HG03060 (cell line): ENCODE data around the gene TMPRSS6.

Source experiments
- ATAC-seq: cut with Tn5 transposase; IDR thresholded peaks from one replicate; pipeline ENCODE4 v1.9.1; 2021; ENCODE audit warnings: low read depth, moderate number of reproducible peaks; ENCODE audit not compliant: unreplicated experiment

TMPRSS6 gene

DNA sequence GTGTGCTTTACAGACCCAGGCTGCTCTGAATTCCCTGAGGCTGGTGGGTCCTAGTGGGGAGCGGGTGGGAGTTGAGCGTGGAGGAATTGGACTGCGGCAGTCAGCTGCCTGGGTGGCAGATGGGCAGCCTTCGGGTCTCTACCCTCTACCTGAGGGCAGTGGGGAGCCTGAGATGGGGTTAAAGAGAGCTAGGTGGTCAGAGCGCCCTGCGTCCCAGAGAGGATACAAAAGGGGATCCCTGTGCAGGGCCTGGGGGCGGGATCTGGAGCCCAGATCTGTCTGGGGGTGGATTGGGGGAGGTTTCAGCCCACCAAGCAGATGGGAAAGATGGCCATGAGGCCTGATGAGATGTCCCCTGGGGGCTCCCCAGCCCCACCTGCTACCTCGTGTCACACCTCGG, 39.8 kb downstream of the TMPRSS6 start:
- ATAC-seq = no peak

DNA sequence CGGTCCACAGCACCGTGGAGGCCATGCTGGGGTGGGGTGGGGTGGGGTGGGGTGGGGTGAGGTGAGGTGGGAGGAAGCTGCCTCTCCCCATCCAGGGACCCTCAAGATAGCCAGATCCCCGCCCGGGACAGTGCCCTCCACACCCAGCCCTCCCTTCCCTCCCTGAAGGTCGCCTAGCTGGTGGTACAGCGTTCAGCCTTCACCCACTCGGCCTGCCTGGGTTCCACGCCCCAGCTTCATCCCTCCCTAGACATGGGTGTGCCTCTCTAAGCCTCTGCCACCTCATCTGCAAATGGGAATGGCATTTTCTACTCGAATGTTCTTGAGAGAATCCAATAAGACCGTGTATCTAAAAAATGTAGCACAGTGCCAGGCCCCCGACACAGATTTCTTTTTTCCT, 40.2 kb downstream of the TMPRSS6 start:
- no peak for ATAC-seq

DNA sequence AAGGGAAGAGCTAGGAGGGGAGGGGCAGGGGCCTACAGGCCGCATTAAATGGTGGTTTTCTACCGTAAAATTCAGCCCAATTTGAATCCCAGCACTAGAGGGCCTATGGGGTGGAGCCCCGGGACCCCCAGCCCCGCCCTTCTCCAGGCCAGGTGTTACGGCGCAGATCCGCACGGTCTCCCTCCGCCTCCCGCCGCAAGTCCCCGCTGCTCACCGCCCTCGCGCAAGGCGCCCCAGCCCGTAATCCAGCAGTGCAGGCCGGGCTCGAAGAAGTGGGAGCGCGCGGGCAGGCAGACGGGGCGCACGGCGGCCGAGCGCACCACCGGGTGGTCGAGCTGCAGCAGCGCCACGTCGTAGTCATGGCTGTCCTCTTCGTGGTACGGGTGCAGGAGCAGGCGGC, 40.7 kb downstream of the TMPRSS6 start:
- ATAC-seq = no peak

DNA sequence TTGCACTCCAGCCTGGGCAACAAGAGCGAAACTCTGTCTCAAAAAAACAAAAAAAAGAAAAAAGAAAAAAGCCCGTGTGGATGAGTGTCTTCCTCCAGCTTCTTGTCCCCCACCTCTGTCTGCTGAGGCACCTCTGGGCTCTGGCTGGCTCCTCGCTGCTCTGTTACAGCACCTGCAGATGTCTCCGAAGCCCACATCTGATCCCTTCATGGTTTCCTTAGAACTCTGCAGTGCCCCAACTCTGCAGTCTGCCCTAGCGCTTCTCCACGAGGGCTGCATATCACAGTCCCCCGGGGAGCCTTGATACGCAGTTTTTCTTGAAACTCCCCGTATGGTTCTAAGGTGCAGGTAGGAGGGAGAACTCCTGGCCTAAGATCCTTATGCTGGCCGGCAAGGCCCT, 42.1 kb downstream of the TMPRSS6 start:
- ATAC-seq = no peak

DNA sequence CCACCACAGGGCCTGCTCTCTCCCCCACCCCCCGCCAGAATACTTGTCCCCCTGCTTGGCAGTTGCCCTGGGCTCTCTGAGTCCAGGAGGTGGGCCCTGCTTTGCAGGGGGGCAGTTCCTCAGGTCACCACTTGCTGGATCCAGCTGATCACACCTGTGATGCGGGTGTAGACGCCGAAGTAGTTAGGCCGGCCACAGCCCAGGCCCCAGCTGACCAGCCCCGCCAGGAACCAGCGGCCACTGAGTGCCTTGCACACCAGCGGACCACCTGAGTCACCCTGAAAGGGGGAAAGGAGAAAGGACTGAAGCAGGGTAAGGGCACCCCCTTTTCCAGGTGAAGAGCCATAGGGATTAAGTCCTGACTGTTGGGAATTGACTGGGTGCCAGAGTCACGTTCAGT, 43.6 kb downstream of the TMPRSS6 start:
- ATAC-seq = no peak

DNA sequence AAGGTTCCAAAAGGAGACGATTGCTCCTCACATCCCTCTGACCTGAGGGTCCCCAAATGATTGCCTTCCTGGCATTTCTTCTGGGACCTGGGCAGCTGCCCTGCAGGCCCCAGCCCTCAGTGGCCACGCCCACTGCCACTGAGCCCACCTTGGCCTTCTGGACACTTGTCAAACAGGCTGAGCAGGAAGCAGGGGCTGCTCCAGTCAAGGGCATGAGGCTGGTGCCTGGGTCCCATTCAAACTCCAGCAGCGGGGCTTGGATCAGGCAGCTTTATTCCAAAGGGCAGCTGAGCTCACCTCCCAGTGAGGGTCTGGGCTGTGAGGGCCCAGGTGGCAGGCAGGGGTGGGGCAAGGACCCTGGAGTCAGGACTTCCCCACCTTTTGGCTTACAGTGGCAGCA, 44.3 kb downstream of the TMPRSS6 start:
- ATAC-seq = no peak

DNA sequence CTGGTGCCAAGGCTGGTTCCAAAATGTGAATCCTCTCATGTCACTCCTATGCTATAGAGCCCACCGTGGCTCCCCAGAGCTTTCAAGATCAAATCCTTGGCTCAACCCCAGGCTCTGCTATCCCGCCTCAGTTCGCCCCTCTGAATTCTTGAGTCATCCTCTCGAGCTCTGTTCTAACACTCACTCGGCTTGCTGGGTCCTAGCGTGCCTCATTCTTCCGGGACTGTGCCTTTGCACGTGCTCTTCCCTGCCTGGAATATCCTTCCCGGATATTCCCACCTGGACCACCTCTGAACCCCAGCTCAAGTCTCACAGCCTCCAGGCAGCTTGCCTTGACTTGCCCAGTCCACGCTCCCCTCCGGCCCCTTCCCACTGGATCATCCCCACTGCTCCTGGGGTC, 45.0 kb downstream of the TMPRSS6 start:
- ATAC-seq = no peak

DNA sequence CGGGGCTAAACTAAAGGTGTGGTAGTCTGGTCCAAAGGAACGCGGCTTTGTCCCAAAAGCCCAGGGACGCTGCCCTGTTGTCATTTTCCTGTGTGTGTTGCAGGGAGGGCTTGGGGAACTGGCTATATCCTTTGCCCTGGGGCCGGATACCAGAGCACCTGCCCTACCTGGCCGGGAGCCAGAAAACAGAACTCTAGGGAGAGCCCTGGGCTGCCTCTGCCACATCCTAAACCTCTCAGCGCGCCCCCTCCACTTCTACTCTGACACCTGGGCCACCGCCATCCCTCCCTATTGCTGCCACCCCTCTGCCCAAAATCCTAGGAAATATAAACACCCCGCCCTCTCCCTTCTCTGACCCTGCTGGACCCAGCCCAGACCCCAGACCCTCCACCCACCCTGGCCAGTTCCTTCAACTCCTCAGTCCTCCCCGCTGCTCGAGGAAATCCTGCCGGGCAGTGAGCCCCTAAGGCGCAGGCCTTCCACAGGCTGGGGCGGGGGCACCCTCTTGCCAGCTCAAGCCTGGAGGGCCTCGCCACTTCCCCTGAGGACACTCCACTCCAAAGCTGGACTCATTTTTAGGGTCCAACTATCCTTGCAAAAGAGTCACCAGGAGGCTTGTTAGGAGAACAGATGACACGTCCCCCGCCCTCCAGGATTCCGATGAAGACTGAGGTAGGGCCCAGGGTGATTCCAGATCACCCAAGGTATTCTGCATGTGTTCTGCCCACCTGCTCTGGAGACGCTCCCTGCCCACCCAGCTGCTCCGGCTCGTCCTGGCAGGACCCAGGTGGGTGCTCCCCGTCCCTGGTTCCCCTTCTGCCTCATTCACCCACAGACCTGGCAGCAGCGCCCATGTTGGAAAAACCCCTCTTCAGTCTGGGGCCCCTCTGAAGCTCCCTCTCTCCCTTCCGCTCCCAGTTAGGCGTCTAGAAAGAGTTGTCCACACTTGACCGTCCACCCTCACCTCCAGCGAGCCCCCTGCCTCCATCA, 45.8 kb downstream of the TMPRSS6 start:
- no peak for ATAC-seq

DNA sequence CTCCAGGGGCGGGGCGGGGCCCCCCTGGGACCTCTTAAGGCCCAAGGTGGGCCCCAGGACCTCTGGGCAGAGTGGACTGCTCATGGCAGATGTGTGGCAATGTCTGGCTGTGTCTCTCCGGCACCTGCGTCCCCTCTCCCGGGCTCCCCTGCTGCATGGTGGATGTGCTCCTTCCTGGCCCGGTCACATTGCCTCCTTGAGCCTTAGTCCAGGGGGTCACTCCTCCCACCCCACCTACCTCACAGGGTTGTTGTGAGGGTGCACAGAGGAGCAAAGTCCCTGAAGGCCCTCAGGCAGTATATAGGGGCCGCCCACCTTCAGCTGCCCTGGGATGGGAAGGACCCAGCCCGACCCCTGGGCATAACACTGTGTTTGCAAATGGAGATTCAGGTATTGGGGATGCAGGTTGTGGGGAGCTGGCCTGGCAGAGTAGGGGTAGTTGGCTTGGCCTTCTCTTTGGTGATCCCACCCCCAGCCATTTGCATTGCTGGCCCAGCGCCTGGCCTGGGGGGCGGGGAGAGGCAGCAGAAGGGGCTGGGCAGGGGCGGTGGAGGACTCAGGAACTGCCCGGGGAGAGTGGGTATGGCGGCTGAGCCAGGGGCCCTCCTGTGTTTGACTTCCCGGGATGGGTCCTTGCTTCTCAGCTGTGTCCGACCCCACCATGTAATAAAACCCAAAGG, 46.7 kb downstream of the TMPRSS6 start:
- no peak for ATAC-seq

DNA sequence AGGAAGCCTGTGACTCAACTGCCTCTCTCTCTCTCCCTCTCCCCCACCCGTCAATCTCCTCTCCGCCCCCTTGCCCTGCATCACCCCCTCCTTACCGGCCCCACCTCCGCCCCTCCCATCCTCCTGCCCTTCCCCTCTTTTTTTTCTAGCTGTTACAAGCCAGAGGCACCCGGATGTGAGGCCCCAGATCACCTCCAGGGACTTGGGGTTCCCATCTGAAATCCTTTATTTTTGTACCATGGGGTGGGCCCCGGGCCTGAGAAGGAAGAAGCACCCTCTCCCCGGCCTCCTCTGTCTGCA, 47.2 kb downstream of the TMPRSS6 start:
- no peak for ATAC-seq

DNA sequence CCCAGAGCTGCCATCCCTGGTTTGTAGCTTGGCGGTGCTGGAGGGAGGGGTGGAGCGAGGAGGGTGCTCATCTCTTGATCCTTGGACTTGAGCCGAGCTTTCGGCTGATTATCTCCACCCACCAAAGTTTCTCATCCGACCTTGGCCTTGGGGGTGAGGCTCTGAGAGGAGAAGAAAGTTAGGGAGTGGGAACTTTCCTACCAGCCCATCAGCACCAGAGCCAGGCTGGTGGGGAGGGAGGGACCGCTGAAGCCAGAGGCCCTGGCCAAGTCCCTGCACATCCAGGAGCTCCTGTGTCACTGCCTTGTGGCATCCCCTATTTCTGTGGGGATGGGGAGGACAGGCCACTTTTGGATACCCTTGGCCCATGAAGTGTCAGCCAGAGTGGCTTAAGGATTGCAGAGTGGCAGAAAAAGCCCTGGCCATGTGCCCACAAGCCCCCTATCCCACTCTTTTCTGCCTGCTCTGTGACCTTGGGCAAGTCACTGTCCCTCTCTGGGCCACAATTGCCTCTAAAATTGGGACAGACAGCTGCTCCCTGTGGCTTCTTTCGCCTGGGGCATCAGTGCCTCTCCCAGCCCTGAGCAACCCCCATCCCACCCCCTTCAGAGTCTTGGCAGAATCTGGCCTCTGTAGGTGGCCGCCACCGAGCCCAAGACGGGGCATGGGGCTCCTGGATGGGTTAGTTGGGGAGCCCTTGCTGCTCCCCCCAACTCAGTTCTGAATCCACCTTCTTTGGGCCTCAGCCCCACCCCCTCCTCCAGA, 47.7 kb downstream of the TMPRSS6 start:
- ATAC-seq = no peak

DNA sequence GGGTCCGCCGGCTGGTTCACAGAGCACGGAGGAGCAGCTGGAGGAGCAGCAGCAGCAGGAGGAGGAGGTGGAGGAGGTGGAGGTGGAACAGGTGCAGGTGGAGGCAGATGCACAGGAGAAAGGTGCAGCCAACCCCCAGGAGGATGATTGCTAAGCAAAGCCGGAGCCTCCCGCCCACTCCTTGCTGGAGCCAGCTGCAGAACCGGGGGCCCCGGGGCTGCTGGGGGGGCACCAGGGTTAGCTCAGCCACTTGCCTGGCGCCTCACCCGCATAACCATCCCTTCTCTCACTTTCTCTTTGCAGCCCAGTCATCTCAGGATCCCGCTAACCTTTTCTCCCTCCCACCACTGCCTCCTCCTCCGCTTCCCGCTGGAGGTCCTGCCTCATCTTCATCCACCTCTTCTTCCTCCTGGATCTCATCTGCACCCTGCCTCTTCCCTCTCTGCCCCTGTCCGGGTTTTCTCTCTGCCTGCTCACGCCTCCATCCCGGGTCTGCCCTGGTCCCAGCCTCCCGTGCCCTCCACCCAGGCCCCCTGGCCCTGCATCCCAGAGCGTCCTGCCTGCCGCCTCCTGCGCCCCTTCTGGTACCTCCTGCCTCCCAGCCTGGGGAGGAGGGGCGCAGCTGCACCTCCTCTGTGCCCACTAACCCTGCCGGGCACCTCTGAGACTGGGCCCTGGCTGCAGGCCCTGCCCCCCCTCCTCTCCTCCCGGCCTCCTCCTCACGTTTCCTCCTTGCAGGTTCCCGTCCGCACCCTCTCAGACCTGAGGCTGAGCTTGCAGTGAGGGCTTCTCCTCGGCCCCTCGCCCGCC, 48.5 kb downstream of the TMPRSS6 start:
- no peak for ATAC-seq

DNA sequence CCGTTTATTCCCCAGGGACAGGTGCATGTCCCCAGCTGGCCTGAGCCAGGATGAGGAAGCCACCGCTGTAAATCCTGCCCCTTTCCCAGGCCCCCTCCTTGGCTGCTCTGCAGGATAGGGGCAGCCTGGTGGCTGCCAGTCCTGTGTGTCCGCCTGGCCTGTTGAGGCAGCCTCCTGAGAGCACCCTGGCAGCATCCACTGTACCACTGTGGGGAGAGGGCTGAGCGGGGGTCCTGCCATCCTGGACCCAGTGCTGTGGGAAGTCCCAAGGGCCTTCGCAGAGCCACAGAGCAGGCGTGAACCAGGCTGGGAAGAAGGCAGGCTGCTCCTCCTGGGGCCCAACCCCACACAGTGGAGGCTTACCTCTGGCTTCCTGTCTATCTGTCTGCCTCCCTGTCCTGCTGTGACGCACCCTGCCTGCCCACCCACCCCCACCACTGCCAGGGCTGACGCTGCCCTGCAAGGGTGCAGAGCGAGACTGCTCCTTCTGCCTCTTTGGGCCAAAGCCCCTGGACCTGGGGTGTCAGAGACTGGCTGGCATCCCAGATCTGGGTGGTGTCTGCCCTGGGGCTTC, 49.5 kb downstream of the TMPRSS6 start:
- ATAC-seq = no peak

DNA sequence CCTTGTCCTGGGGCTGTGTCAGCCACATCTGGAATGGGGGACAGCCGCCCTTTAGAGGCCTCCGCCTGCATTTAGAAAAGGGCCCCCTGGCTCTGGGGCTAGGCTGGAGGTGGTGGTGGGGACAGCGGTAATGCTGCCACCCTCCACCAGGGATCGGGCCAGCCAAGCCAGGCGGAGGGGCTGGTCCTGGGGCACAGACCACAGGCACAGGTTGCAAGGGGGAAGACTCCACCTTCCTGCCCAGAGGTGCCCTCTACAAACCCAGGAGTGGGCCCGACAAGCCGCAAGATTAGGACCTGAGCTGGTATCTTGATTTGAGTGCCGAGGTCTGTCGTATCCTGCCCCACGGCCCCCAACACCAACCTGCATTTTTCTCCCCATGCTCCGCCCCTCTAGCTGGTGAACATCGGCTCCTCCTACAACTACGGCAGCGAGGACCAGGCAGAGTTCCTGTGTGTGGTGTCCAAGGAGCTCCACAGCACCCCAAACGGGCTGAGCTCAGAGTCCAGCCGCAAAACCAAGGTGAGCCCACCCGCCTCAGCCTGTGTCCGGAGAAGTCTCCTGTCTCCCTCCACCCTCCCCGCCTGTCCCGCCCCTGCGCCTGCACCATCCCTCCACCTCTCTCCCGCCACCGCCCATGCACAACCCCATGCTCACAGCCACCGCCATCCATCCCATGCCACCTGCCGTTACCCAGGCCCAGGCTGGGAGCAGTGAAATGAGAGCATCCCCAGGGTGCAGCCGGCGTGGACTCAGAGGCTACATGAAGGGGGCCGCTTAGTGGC, 50.4 kb downstream of the TMPRSS6 start:
- no peak for ATAC-seq

DNA sequence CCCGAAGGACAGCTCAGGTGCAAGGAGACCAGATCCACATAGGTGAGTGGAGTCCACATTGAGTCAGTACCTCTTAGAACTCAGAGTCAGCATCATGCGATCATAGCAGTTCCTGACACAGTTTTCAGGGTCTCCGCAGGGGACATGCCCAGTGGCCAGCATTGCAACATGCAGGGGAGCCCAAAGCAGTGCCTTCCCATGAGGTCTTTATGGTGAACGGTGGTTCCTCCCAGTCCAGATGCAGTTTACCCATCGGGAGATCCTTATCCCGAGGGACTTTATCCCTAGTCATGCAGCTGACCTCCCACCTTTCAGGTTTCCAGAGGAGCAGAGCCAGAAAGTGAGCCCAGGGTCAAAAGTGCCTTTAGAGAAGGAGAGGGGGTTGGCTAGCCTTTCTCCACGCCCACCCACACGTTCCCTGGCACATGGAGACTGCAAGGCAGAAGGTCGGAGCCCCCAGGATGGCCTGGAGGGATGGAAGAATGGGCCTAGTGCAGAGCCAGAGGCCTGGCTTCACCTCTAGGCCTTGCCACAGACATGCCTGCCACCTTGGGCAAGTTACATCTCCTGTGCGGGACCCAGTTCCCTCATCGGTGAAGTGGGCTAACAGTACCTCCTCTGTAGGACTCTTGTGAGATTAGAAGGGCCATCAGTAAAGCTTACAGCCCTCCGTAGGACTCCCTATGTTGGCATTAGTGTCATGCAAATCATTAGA, 51.6 kb downstream of the TMPRSS6 start:
- ATAC-seq = no peak

DNA sequence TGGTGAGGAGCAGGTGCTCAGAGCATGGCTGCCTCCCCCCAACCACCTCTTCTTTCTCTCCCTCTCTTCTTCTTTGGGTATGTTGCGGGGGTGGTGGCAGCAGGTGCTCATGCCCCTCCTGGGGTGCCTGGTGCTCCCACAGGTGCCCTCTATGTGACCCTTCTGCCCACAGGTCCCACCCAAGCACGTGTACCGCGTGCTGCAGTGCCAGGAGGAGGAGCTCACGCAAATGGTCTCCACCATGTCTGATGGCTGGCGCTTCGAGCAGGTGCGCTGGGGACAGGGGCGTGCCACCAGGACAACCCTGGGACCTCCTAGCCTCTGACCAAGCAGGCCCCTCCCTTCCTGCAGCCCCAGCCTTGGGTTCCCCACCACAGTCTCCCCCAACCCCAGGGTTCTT, 52.3 kb downstream of the TMPRSS6 start:
- ATAC-seq = no peak

DNA sequence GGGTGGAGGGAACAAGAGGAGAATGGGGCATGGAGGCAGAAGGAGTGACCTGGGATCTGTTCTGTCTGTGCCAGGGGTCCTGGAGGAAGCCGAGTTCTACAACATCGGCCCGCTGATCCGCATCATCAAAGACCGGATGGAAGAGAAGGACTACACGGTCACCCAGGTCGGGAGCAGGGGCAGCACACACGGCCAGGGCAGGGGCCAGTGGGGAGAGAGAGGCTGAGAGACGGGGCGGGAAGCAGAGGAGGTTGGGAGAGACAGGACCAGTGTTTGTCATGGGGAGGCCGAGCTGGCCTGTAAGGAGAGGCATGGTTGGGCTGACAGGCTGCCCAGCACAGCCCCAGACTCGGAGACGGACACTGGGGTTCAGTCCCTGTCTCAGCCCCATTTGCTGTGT, 53.3 kb downstream of the TMPRSS6 start:
- ATAC-seq = no peak

DNA sequence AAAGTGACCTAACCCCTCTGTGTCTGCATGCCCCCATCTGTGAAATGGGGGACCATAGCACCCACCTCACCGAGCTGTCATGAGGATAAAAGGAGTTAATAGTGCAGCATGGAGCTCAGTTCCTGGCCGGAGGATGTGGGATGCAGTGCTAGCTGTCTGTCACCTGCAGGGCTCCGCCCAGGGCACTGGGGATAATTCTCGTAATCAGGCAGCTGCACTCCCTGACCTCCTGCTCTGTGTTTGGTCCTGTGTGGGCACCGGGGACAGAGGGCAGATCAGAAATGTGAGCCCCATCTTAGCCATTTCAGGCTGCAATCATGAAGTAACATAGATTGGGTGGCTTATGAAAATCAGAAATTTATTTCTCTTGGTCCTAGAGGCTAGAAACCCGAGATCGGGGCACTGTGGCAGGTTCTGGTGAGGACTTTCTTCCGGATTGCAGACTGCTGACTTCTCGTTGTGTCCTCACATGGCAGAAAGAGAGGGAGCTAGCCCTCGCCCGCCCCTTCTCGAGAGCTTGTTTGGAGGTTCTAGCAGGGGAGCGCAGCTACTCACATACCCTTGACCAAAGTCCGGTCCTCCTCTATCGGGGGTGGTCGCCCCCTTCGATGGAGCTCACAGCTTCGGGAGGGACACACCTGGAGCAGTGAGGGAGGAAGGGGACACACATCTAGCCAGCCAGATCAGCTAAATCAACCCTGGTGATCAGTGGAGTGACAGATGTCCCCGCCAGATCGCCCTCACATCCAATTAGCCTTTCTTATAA, 54.7 kb downstream of the TMPRSS6 start:
- no peak for ATAC-seq
